Measurements from ENCODE around the gene AAR2. TPM values are rescaled to one million over a fixed set of nuclear protein-coding genes. Genes with fewer than 3 reads are reported as not detected.

The AAR2 gene
- total and polyA plus RNA-seq, 2 experiments from 2014 or later = 33.5 to 42.2 TPM

DNA sequence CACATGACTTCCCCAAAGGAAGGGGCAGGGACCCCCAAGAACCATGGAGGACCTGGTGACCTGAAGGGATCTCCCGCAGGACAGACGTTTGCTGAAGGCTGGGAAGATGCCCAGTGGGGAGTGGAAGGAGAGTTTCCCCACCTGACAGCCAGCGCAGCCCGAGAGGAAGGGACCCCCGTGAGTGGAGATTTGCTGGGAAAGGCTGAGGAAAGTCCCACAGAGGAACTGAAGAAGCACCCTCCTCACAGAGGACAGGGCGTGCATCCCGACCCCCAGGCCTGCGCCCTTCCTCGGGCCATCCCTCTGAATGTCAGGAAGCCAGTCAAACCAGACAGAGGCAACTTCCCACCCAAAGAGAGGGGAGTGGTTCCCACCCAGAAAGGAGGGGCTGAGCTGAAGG, 29.6 kb upstream of the AAR2 start:
- no peaks in the 10 kb centered on the region for H3K9me3 ChIP-seq (ENCODE audit: low read depth)
- TF ChIP-seq, protein P1, sequence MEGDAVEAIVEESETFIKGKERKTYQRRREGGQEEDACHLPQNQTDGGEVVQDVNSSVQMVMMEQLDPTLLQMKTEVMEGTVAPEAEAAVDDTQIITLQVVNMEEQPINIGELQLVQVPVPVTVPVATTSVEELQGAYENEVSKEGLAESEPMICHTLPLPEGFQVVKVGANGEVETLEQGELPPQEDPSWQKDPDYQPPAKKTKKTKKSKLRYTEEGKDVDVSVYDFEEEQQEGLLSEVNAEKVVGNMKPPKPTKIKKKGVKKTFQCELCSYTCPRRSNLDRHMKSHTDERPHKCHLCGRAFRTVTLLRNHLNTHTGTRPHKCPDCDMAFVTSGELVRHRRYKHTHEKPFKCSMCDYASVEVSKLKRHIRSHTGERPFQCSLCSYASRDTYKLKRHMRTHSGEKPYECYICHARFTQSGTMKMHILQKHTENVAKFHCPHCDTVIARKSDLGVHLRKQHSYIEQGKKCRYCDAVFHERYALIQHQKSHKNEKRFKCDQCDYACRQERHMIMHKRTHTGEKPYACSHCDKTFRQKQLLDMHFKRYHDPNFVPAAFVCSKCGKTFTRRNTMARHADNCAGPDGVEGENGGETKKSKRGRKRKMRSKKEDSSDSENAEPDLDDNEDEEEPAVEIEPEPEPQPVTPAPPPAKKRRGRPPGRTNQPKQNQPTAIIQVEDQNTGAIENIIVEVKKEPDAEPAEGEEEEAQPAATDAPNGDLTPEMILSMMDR (IDR thresholded peaks at IDR 0.05; ENCODE audit: low read depth, low read length) = no peak

DNA sequence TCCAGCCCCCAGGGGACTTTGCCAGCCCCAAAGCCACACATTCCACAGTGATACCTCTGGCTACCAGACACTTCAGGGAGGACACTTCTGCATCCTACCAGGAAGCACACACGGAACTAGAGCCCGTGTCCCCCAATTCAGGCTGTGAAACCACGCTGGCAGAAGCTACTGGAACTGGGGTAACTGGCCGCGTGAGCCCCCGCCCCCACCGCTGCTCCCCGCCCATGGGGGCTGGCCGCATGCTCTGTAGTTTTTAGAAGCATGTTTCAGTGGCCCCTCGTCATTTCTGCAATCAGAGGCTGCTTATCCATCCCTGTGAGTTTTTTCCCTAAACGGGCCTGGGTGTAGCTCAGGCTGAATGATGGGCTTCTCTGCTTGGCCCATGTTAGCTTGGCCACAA, 28.7 kb upstream of the AAR2 start:
- H3K36me3 ChIP-seq = peaks cover 2% of the 10 kb centered on the region
- no peak overlapping the region for H3K4me3 ChIP-seq
- peaks cover 3% of the 10 kb centered on the region for H3K4me1 ChIP-seq (ENCODE audit: low read depth)
- no peaks in the 10 kb centered on the region for H3K9me3 ChIP-seq (ENCODE audit: low read depth)
- H3K27ac ChIP-seq = no peak overlapping the region
- no peak for DNase-seq (ENCODE audit: low read depth in 1 of 2, low spot score in 1 of 2)
- no peaks in the 10 kb centered on the region for H3K27me3 ChIP-seq
- TF ChIP-seq, protein P1 (IDR thresholded peaks at IDR 0.05; ENCODE audit: low read depth, low read length) = no peak

More for the DNA sequence above, 29.6 kb upstream of the AAR2 start:
- Histone ChIP-seq H3K4me1 (ENCODE audit: low read depth) (peaks cover 3% of the 10 kb centered on the region), H3K27me3 (no peaks in the 10 kb centered on the region), H3K36me3 (no peaks in the 10 kb centered on the region), H3K27ac (no peak overlapping the region), H3K4me3 (no peak overlapping the region)
- DNase-seq (ENCODE audit: low read depth in 1 of 2, low spot score in 1 of 2) = no peak

DNA sequence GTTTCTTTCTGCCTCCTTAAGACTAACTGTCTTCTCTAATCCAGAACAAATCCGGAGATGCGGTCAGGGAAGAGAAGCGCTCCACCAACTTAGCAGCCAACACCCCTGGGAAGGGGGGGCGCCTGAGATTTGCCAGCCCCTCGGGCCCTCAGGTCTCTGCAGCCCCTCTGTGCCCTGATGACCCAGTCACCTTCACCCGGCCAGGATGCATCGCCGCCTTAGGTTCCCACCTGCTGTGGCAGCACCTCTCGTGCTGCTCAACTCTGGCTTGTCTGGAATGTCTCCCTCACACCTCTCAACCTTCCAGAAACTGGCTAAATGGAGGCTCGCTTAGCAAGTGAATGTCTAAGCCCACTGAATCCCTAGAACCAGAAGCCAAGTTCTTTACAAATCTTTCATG, 28.0 kb upstream of the AAR2 start:
- Histone ChIP-seq H3K27ac (no peak overlapping the region), H3K4me1 (ENCODE audit: low read depth) (peaks cover 3% of the 10 kb centered on the region), H3K4me3 (no peak overlapping the region), H3K9me3 (ENCODE audit: low read depth) (no peaks in the 10 kb centered on the region), H3K27me3 (no peaks in the 10 kb centered on the region), H3K36me3 (peaks cover 2% of the 10 kb centered on the region)
- no peak for DNase-seq (ENCODE audit: low read depth in 1 of 2, low spot score in 1 of 2)
- TF ChIP-seq, protein P1 (IDR thresholded peaks at IDR 0.05; ENCODE audit: low read depth, low read length) = no peak

DNA sequence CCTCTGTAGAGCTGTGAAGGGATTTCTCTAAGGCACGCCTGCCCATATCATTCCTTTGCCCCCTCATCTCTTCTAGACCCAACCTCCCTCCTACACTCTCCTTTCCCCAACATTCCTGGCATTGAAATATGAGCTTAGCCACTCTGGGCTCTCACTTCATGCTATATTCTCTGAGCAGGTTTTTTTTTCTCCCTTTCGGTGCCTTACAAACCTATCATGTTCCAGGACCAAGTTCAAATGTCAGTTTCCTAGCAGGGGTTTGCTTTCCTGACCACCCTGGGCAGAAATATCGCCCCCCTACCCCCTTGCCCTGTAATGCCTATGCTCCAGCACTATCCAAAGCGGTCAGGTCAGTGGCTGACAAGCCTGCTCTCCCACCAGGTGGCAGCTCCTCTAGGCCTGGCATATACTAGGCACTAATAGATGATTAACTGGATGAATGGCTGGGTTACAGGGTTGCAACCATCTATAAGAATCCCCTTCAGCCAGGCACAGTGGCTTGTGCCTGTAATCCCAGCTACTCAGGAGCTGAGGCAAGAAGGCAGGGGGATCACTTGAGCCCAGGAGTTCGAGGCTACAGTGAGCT, 25.7 kb upstream of the AAR2 start:
- Histone ChIP-seq H3K4me1 (ENCODE audit: low read depth) (peaks cover 3% of the 10 kb centered on the region), H3K27ac (peak overlapping the region; percentile 60), H3K36me3 (peaks cover 2% of the 10 kb centered on the region), H3K4me3 (no peak overlapping the region), H3K27me3 (no peaks in the 10 kb centered on the region), H3K9me3 (ENCODE audit: low read depth) (no peaks in the 10 kb centered on the region)
- TF ChIP-seq, protein P1 (IDR thresholded peaks at IDR 0.05; ENCODE audit: low read depth, low read length) = peak; percentile 10
- peak in 1 of 2 donors; percentile 7 for DNase-seq (ENCODE audit: low read depth in 1 of 2, low spot score in 1 of 2)

DNA sequence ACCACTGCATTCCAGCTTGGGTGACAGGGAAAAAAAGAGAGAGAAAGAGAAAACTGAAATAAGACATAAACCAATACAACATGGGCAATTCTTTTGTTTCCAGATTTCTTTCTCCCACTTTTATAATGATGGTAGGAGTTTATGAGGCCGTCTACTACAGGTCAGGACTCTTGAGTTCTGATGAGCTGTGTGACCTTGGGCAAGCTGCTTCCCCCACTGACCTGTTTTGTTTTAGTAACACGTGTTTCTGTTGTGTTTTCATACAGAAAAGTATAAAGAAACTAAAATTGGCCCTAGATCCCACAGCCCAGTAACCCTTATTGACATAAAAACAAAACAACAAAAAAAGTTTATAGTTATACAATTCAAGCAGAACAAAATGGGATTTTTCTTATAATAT, 22.9 kb upstream of the AAR2 start:
- no peaks in the 10 kb centered on the region for H3K9me3 ChIP-seq (ENCODE audit: low read depth)
- DNase-seq (ENCODE audit: low read depth in 1 of 2, low spot score in 1 of 2) = no peak
- peaks cover 2% of the 10 kb centered on the region for H3K36me3 ChIP-seq
- H3K4me3 ChIP-seq = no peak overlapping the region
- peaks cover 3% of the 10 kb centered on the region for H3K4me1 ChIP-seq (ENCODE audit: low read depth)
- TF ChIP-seq, protein P1 (IDR thresholded peaks at IDR 0.05; ENCODE audit: low read depth, low read length) = no peak
- no peaks in the 10 kb centered on the region for H3K27me3 ChIP-seq
- H3K27ac ChIP-seq = no peak overlapping the region

Measured in cardiac muscle cell (in vitro differentiated cells and primary cell).